Esophagus muscularis mucosa (tissue), 4 donors: ENCODE data around the gene MUC20. TPM values are rescaled to one million over a fixed set of nuclear protein-coding genes. Genes with fewer than 3 reads are reported as not detected.

ENCODE experiments used
- DNase-seq: peaks from one replicate; pipeline ENCODE4 v3.0.0-alpha.2; 2017; ENCODE audit errors: extremely low spot score
- H3K27ac ChIP-seq, 4 donors: fragments of 200-600 bp; sonication (generic); replicated peaks in 1 of 4; 1 replicate in 3 of 4; 2 replicates in 1 of 4; pipeline ENCODE4 v1.5.1; 2016 to 2019; ENCODE audit warnings: mild to moderate bottlenecking in 1 of 4
- H3K27me3 ChIP-seq, 4 donors: fragments of 200-600 bp; sonication (generic); one replicate each; pipeline versions ENCODE4 v1.5.1 to v1.6.0; 2016 to 2019
- H3K36me3 ChIP-seq, 4 donors: fragments of 200-600 bp; sonication (generic); one replicate each; pipeline ENCODE4 v1.5.1; 2016 to 2019
- H3K4me1 ChIP-seq, 4 donors: fragments of 200-600 bp; sonication (generic); one replicate each; pipeline ENCODE4 v1.5.1; 2016 to 2019
- H3K4me3 ChIP-seq, 4 donors: fragments of 200-600 bp; sonication (generic); 1 replicate in 2 of 4; 2 replicates in 2 of 4; pipeline ENCODE4 v1.5.1; 2016 to 2019; ENCODE audit warnings: mild to moderate bottlenecking in 4 of 4, moderate library complexity in 1 of 4
- H3K9me3 ChIP-seq, 4 donors: fragments of 200-600 bp; sonication (generic); 1 replicate in 3 of 4; 2 replicates in 1 of 4; pipeline ENCODE4 v1.5.1; 2016 to 2019
- CTCF ChIP-seq, 3 experiments: fragments of 200-600 bp in 2 of 3; fragments of 450-650 bp in 1 of 3; sonication (generic) in 2 of 3; IDR thresholded peaks; one replicate each; pipeline ENCODE4 v1.5.1; 2017 to 2019; ENCODE audit warnings: antibody characterized with exemption in 3 of 3, mild to moderate bottlenecking in 2 of 3, moderate library complexity in 1 of 3
- EP300 ChIP-seq: sonication (generic); formaldehyde crosslinking; IDR thresholded peaks from one replicate; pipeline ENCODE4 v1.6.1; 2017; ENCODE audit warnings: antibody characterized with exemption
- POLR2A ChIP-seq: fragments of 450-650 bp; IDR thresholded peaks from one replicate; pipeline ENCODE4 v1.6.1; 2017; ENCODE audit warnings: antibody characterized with exemption, moderate library complexity, mild to moderate bottlenecking, low read depth
- POLR2AphosphoS5 ChIP-seq, 2 donors: sonication (generic); formaldehyde crosslinking; IDR thresholded peaks; one replicate each; pipeline ENCODE4 v1.6.1; 2017; ENCODE audit warnings: antibody characterized with exemption in 2 of 2
- WGBS: methylation state at CpG from one replicate; pipeline ENCODE4 v1.1.5; 2018; 5-methylcytosine and 5-hydroxymethylcytosine counted together
- intact Hi-C: fragments of 100-400 bp; cut with DNase I; formaldehyde crosslinking; loops from one replicate; pipeline ENCODE4 v1.15.1; 2023
- total RNA-seq, 4 donors: library from RNA; depleted of rRNA; stranded (reverse); fragments of >200 nt; gene quantifications; one replicate each; pipeline versions ENCODE4 v1.1.0 to v1.2.1, GENCODE V29; 2016

The MUC20 gene
- total RNA-seq, 4 donors from 2014 or later, result 2.5 to 10.0 (median 4.7) TPM

- DNase-seq, result no peak
- Histone ChIP-seq H3K27me3 (peaks cover 0 to 61% (median 7%) of the 10 kb centered on the region in 4 donors), H3K36me3 (no peaks in the 10 kb centered on the region), H3K9me3 (no peaks in the 10 kb centered on the region), H3K27ac (no peak overlapping the region), H3K4me1 (peaks cover 0 to 23% (median 18%) of the 10 kb centered on the region in 4 donors), H3K4me3 (no peak overlapping the region)
- intact Hi-C loops, result no loop called here
- 81% methylated on average over 26 of the region's 28 CpGs for WGBS
- TF ChIP-seq CTCF (IDR thresholded peaks at IDR 0.05) (no peak), POLR2A (no peak)
Measured at GRCh38 chr3:195763076-195763830, 42.5 kb downstream of the MUC20 start.

GRCh38 chr3:195763843-195764825 lies 43.4 kb downstream of the MUC20 start:
- no peak overlapping the region for H3K4me3 ChIP-seq
- H3K9me3 ChIP-seq, result no peaks in the 10 kb centered on the region
- 86% methylated on average over 25 of the region's 26 CpGs for WGBS
- no peak overlapping the region for H3K27ac ChIP-seq
- TF ChIP-seq POLR2AphosphoS5 (IDR thresholded peaks at IDR 0.05) (no peak), POLR2A (no peak), EP300 (no peak), CTCF (IDR thresholded peaks at IDR 0.05) (no peak)
- intact Hi-C loops, result no loop called here
- H3K27me3 ChIP-seq, result peaks cover 0 to 58% (median 7%) of the 10 kb centered on the region in 4 donors
- H3K36me3 ChIP-seq, result no peaks in the 10 kb centered on the region
- peaks cover 0 to 23% (median 18%) of the 10 kb centered on the region in 4 donors for H3K4me1 ChIP-seq
- no peak for DNase-seq

- H3K36me3 ChIP-seq, result no peaks in the 10 kb centered on the region
- no peaks in the 10 kb centered on the region for H3K9me3 ChIP-seq
- no peak overlapping the region for H3K4me3 ChIP-seq
- TF ChIP-seq EP300 (no peak), CTCF (IDR thresholded peaks at IDR 0.05) (no peak), POLR2AphosphoS5 (IDR thresholded peaks at IDR 0.05) (no peak), POLR2A (no peak)
- intact Hi-C loops, result no loop called here
- no peak for DNase-seq
- H3K27me3 ChIP-seq, result peaks cover 0 to 57% (median 7%) of the 10 kb centered on the region in 4 donors
- H3K4me1 ChIP-seq, result peaks cover 0 to 22% (median 18%) of the 10 kb centered on the region in 4 donors
- no peak overlapping the region for H3K27ac ChIP-seq
- WGBS, result 90% methylated on average over 20 of the region's 28 CpGs
Measured at GRCh38 chr3:195764961-195765706, 44.4 kb downstream of the MUC20 start.

- 100% methylated on average over 6 of the region's 14 CpGs for WGBS
- TF ChIP-seq POLR2A (no peak), POLR2AphosphoS5 (IDR thresholded peaks at IDR 0.05) (no peak), EP300 (no peak), CTCF (IDR thresholded peaks at IDR 0.05) (no peak)
- H3K4me1 ChIP-seq, result peaks cover 0 to 7% (median 5%) of the 10 kb centered on the region in 4 donors
- no peaks in the 10 kb centered on the region for H3K36me3 ChIP-seq
- intact Hi-C loops, result no loop called here
- no peak for DNase-seq
- H3K9me3 ChIP-seq, result no peaks in the 10 kb centered on the region
- no peak overlapping the region for H3K27ac ChIP-seq
- H3K27me3 ChIP-seq, result peaks cover 0 to 53% (median 4%) of the 10 kb centered on the region in 4 donors
- no peak overlapping the region for H3K4me3 ChIP-seq
Measured at GRCh38 chr3:195766671-195767070, 45.9 kb downstream of the MUC20 start.
